ENCODE data around the gene WDR75. TPM values are rescaled to one million over a fixed set of nuclear protein-coding genes. Genes with fewer than 3 reads are reported as not detected.

The WDR75 gene
- total and polyA plus RNA-seq, 9 of the 15 experiments (the other 6 are each of a cell fraction or from before 2014, with no cell fraction given): 50.9 to 111 (median 76.4) TPM

GRCh38 chr2:189516546-189516945 is 75.3 kb downstream of the WDR75 start (continued):
- TF ChIP-seq MAFG (tag; conservative IDR thresholded peaks at IDR 0.05) (peak; percentile 96), HDGF (IDR thresholded peaks at IDR 0.05) (no peak), HSF4 (CRISPR knock-in tag; IDR thresholded peaks at IDR 0.05; ENCODE audit: borderline replicate concordance) (no peak), DPF2 (IDR thresholded peaks at IDR 0.05) (peak; percentile 90), JUN (IDR thresholded peaks at IDR 0.05; ENCODE audit: borderline replicate concordance, low read depth, low read length) (no peak), JUN (CRISPR knock-in tag; IDR thresholded peaks at IDR 0.05; ENCODE audit: borderline replicate concordance) (no peak), TCF3 (CRISPR knock-in tag; IDR thresholded peaks at IDR 0.05) (peak; percentile 36), BRF1 (IDR thresholded peaks at IDR 0.05; ENCODE audit: borderline replicate concordance, extremely low read depth, insufficient read length) (no peak), MCM2 (IDR thresholded peaks at IDR 0.05; ENCODE audit: low read depth) (no peak), ZFPM2 (CRISPR knock-in tag; IDR thresholded peaks at IDR 0.05) (no peak), KHSRP (IDR thresholded peaks at IDR 0.05) (no peak), SMARCA4 (IDR thresholded peaks at IDR 0.05) (peak; percentile 87), ZNF408 (CRISPR knock-in tag; IDR thresholded peaks at IDR 0.05; ENCODE audit: low read depth) (no peak), TCFL5 (CRISPR knock-in tag; conservative IDR thresholded peaks at IDR 0.05) (no peak), ELF2 (CRISPR knock-in tag; IDR thresholded peaks at IDR 0.05) (no peak), TRIM24 (IDR thresholded peaks at IDR 0.05) (peak; percentile 40 to 68; a peak in 3 of 4 replicates), ZNF561 (CRISPR knock-in tag; conservative IDR thresholded peaks at IDR 0.05) (no peak), NR2F6 (CRISPR knock-in tag; IDR thresholded peaks at IDR 0.05) (no peak), TAF7 (tag; IDR thresholded peaks at IDR 0.05) (no peak), ZKSCAN1 (IDR thresholded peaks at IDR 0.05; ENCODE audit: low read depth, low read length) (no peak), HMG20B (CRISPR knock-in tag; IDR thresholded peaks at IDR 0.05) (no peak)
- TF ChIP-seq, protein P1, sequence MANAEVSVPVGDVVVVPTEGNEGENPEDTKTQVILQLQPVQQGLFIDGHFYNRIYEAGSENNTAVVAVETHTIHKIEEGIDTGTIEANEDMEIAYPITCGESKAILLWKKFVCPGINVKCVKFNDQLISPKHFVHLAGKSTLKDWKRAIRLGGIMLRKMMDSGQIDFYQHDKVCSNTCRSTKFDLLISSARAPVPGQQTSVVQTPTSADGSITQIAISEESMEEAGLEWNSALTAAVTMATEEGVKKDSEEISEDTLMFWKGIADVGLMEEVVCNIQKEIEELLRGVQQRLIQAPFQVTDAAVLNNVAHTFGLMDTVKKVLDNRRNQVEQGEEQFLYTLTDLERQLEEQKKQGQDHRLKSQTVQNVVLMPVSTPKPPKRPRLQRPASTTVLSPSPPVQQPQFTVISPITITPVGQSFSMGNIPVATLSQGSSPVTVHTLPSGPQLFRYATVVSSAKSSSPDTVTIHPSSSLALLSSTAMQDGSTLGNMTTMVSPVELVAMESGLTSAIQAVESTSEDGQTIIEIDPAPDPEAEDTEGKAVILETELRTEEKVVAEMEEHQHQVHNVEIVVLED (CRISPR knock-in tag; IDR thresholded peaks at IDR 0.05): no peak
- TF ChIP-seq, protein P2, sequence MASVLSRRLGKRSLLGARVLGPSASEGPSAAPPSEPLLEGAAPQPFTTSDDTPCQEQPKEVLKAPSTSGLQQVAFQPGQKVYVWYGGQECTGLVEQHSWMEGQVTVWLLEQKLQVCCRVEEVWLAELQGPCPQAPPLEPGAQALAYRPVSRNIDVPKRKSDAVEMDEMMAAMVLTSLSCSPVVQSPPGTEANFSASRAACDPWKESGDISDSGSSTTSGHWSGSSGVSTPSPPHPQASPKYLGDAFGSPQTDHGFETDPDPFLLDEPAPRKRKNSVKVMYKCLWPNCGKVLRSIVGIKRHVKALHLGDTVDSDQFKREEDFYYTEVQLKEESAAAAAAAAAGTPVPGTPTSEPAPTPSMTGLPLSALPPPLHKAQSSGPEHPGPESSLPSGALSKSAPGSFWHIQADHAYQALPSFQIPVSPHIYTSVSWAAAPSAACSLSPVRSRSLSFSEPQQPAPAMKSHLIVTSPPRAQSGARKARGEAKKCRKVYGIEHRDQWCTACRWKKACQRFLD (CRISPR knock-in tag; IDR thresholded peaks at IDR 0.05): no peak
- TF ChIP-seq, protein P3, sequence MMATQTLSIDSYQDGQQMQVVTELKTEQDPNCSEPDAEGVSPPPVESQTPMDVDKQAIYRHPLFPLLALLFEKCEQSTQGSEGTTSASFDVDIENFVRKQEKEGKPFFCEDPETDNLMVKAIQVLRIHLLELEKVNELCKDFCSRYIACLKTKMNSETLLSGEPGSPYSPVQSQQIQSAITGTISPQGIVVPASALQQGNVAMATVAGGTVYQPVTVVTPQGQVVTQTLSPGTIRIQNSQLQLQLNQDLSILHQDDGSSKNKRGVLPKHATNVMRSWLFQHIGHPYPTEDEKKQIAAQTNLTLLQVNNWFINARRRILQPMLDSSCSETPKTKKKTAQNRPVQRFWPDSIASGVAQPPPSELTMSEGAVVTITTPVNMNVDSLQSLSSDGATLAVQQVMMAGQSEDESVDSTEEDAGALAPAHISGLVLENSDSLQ (IDR thresholded peaks at IDR 0.05): peak; percentile 30; the same call in 1 of the 2 replicates
- TF ChIP-seq, protein P4, sequence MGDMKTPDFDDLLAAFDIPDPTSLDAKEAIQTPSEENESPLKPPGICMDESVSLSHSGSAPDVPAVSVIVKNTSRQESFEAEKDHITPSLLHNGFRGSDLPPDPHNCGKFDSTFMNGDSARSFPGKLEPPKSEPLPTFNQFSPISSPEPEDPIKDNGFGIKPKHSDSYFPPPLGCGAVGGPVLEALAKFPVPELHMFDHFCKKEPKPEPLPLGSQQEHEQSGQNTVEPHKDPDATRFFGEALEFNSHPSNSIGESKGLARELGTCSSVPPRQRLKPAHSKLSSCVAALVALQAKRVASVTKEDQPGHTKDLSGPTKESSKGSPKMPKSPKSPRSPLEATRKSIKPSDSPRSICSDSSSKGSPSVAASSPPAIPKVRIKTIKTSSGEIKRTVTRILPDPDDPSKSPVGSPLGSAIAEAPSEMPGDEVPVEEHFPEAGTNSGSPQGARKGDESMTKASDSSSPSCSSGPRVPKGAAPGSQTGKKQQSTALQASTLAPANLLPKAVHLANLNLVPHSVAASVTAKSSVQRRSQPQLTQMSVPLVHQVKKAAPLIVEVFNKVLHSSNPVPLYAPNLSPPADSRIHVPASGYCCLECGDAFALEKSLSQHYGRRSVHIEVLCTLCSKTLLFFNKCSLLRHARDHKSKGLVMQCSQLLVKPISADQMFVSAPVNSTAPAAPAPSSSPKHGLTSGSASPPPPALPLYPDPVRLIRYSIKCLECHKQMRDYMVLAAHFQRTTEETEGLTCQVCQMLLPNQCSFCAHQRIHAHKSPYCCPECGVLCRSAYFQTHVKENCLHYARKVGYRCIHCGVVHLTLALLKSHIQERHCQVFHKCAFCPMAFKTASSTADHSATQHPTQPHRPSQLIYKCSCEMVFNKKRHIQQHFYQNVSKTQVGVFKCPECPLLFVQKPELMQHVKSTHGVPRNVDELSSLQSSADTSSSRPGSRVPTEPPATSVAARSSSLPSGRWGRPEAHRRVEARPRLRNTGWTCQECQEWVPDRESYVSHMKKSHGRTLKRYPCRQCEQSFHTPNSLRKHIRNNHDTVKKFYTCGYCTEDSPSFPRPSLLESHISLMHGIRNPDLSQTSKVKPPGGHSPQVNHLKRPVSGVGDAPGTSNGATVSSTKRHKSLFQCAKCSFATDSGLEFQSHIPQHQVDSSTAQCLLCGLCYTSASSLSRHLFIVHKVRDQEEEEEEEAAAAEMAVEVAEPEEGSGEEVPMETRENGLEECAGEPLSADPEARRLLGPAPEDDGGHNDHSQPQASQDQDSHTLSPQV (IDR thresholded peaks at IDR 0.05): 0 out of 2 replicates have a peak, but pooled peaks have one; percentile 25
